Measurements from ENCODE around the gene CHRNA4. TPM values are rescaled to one million over a fixed set of nuclear protein-coding genes. Genes with fewer than 3 reads are reported as not detected.

CHRNA4 gene
- total and polyA plus RNA-seq, 2 donors (not counting 1 experiment from before 2014, with no cell fraction given) = not detected

DNA sequence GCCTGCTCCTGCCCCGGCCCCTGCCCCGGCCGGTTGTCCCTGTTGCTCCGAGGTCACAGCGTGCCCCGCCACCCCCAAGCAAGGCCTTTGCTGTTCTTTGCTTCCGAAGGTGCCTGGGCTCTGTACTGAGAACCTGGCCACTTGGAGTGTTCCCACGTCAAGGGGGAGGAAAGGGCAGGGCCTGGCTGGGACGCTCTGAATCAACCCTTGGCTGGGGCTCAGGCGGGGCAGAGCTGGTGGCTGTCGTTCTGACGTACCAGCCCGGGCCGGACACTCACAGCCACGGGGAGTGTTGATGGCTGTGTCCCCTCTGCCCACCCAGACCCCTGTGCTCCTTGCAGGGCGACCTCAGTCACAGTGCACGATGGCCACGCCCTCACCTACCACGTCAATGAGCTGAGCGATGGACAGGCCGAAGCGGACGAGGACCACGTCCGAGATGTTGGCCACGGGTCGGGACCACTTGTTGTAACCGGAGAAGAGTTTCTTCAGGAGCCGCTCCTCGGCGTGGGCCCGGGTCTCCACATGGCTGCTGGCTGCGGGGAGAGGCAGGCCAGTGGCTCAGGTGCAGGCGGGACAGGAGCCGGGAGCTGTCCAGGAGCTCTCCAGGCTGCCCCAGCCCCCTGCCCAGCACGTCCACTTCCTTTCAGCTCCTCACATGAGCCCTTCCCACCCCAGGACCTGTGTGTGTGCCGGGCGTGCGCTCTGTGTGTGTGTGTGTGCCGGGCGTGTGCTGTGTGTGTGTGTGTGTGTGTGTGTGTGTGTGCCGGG is 1.8 kb downstream of the CHRNA4 start:
- Histone ChIP-seq H3K27ac (ENCODE audit: insufficient read depth, low read length) (no peak overlapping the region), H3K36me3 (ENCODE audit: control insufficient read depth, insufficient read depth, low read length) (no peaks in the 10 kb centered on the region), H3K27me3 (ENCODE audit: control insufficient read depth, insufficient read depth, low read length) (no peaks in the 10 kb centered on the region), H3K4me1 (ENCODE audit: control insufficient read depth, extremely low read depth, insufficient read depth, low read length) (no peaks in the 10 kb centered on the region), H4K20me1 (ENCODE audit: control insufficient read depth, extremely low read depth, insufficient read depth, low read length) (no peaks in the 10 kb centered on the region), H3K9ac (ENCODE audit: insufficient read depth, low read length) (no peak overlapping the region), H3K4me3 (replicated peaks in 1 of 4; ENCODE audit: control extremely low read depth in 1 of 4, insufficient read depth in 1 of 4, low read depth in 3 of 4, low read length in 4 of 4) (no peak overlapping the region), H3K4me2 (ENCODE audit: extremely low read depth, insufficient read depth, low read length) (no peak overlapping the region), H3K79me2 (ENCODE audit: control insufficient read depth, insufficient read depth, low read length) (no peaks in the 10 kb centered on the region), H3K9me3 (ENCODE audit: control insufficient read depth, insufficient read depth, low read depth, low read length) (no peaks in the 10 kb centered on the region), H2AFZ (ENCODE audit: low read length) (no peak overlapping the region)
- no peak for DNase-seq (ENCODE audit: low read depth in 2 of 2)
- TF ChIP-seq, protein P1, sequence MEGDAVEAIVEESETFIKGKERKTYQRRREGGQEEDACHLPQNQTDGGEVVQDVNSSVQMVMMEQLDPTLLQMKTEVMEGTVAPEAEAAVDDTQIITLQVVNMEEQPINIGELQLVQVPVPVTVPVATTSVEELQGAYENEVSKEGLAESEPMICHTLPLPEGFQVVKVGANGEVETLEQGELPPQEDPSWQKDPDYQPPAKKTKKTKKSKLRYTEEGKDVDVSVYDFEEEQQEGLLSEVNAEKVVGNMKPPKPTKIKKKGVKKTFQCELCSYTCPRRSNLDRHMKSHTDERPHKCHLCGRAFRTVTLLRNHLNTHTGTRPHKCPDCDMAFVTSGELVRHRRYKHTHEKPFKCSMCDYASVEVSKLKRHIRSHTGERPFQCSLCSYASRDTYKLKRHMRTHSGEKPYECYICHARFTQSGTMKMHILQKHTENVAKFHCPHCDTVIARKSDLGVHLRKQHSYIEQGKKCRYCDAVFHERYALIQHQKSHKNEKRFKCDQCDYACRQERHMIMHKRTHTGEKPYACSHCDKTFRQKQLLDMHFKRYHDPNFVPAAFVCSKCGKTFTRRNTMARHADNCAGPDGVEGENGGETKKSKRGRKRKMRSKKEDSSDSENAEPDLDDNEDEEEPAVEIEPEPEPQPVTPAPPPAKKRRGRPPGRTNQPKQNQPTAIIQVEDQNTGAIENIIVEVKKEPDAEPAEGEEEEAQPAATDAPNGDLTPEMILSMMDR (conservative IDR thresholded peaks at IDR 0.05 in 1 of 2, IDR thresholded peaks at IDR 0.05 in 1 of 2; ENCODE audit: low read depth in 1 of 2, low read length in 2 of 2) = no peak
- TF ChIP-seq EZH2 (IDR thresholded peaks at IDR 0.05; ENCODE audit: low read length, missing control alignments) = no peak

DNA sequence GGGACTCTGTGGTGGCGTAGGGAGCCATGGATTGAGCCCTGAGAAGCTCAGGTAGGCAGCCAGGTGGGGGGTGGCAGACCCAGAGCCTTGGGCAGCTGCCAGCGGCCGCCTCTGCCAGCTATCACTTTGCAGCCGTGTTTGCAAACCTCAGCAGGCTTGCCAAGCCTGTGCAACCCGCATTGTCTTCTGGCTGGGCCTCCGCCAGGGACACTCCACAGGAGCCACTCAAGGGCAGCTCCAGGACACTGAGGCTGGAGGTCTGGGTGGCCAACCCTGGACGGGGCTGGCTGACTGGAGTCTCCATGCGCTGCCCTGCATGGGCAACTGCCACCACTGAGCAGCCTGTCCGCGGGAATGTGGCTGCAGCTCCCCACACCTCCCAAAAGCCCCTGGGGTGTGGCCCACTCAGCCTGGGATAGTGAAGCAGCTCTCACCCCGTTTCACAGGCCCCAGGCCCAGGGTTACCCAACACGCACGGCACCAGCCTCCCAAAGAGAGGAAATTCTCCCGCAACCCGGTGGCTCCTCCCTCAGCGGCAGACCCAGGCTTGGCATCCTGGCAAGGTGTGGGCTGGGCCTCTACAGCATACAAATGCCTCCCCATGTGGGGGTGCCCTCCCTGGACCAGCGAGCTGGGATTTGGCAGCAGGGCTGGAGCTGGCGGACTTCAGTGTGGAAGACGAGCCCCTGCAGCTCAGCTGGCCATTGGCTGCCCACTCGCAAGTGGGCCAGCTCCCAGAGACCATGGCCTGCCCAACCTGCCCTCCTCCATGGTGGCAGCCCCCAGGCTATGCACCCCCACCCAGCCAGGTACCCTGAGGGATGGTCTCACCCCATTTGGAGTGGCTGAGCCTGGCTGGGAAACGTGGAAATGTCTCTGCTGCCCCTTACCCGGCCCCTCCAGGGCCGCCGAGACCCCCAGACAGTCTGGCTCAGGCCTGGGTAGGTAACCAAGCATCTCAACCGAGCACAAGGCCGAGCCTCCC is 2.9 kb downstream of the CHRNA4 start:
- Histone ChIP-seq H4K20me1 (ENCODE audit: control insufficient read depth, extremely low read depth, insufficient read depth, low read length) (no peaks in the 10 kb centered on the region), H3K4me1 (ENCODE audit: control insufficient read depth, extremely low read depth, insufficient read depth, low read length) (no peaks in the 10 kb centered on the region), H2AFZ (ENCODE audit: low read length) (no peak overlapping the region), H3K27me3 (ENCODE audit: control insufficient read depth, insufficient read depth, low read length) (no peaks in the 10 kb centered on the region), H3K4me2 (ENCODE audit: extremely low read depth, insufficient read depth, low read length) (no peak overlapping the region), H3K4me3 (replicated peaks in 1 of 4; ENCODE audit: control extremely low read depth in 1 of 4, insufficient read depth in 1 of 4, low read depth in 3 of 4, low read length in 4 of 4) (no peak overlapping the region), H3K36me3 (ENCODE audit: control insufficient read depth, insufficient read depth, low read length) (no peaks in the 10 kb centered on the region), H3K79me2 (ENCODE audit: control insufficient read depth, insufficient read depth, low read length) (no peaks in the 10 kb centered on the region), H3K9me3 (ENCODE audit: control insufficient read depth, insufficient read depth, low read depth, low read length) (no peaks in the 10 kb centered on the region), H3K27ac (ENCODE audit: insufficient read depth, low read length) (no peak overlapping the region), H3K9ac (ENCODE audit: insufficient read depth, low read length) (no peak overlapping the region)
- no peak for DNase-seq (ENCODE audit: low read depth in 2 of 2)
- TF ChIP-seq, protein P1 (conservative IDR thresholded peaks at IDR 0.05 in 1 of 2, IDR thresholded peaks at IDR 0.05 in 1 of 2; ENCODE audit: low read depth in 1 of 2, low read length in 2 of 2) = no peak
- no peak for TF ChIP-seq EZH2 (IDR thresholded peaks at IDR 0.05; ENCODE audit: low read length, missing control alignments)

Data from fibroblast of lung (primary cell).